DND-41 (cell line): ENCODE measurements around the gene HDAC6.
"Not testable (repeated sequence)": the region's sequence is repeated elsewhere in the genome, so short reads cannot be mapped to it uniquely, and the experiment has no call there.

Experiments
- ATAC-seq: fragments of 200-7000 bp; cut with Tn5 transposase; 3 replicates; pipeline ENCODE4 v1.9.1; 2021; ENCODE audit warnings: low read depth; ENCODE audit not compliant: insufficient read depth
- DNase-seq: peaks from one replicate; pipeline ENCODE4 v3.0.0-alpha.2; 2020
- H2AFZ ChIP-seq: 2 replicates; pipeline ENCODE4 v1.6.0; 2012; ENCODE audit warnings: low read depth, low read length
- H3K27ac ChIP-seq: 2 replicates; pipeline ENCODE4 v1.5.1; 2012; ENCODE audit warnings: low read length, inconsistent platforms
- H3K27me3 ChIP-seq: fragments of 200-600 bp; sonication (generic); 2 replicates; pipeline ENCODE4 v1.6.0; 2012; ENCODE audit warnings: low read length, mild to moderate bottlenecking, inconsistent platforms; ENCODE audit not compliant: insufficient read depth, poor library complexity
- H3K36me3 ChIP-seq: 2 replicates; pipeline ENCODE4 v1.5.1; 2012; ENCODE audit warnings: low read length, inconsistent platforms; ENCODE audit not compliant: insufficient read depth
- H3K4me1 ChIP-seq: 2 replicates; pipeline ENCODE4 v1.5.1; 2012; ENCODE audit warnings: mild to moderate bottlenecking, low read length; ENCODE audit not compliant: insufficient read depth
- H3K4me2 ChIP-seq: 2 replicates; pipeline ENCODE4 v1.6.0; 2012; ENCODE audit warnings: mild to moderate bottlenecking, moderate library complexity, low read length, inconsistent platforms; ENCODE audit not compliant: insufficient read depth
- H3K4me3 ChIP-seq, 2 experiments: fragments of 200-600 bp in 1 of 2; shearing (Covaris generic) in 1 of 2; 2 replicates each; pipeline ENCODE4 v1.5.1; 2012 to 2016; ENCODE audit warnings: inconsistent platforms in 2 of 2, low read length in 2 of 2, mild to moderate bottlenecking in 2 of 2, low read depth in 1 of 2, moderate library complexity in 1 of 2
- H3K79me2 ChIP-seq: 2 replicates; pipeline ENCODE4 v1.6.0; 2012; ENCODE audit warnings: low read length, inconsistent platforms; ENCODE audit not compliant: insufficient read depth
- H3K9ac ChIP-seq: 2 replicates; pipeline ENCODE4 v1.6.0; 2012; ENCODE audit warnings: low read depth, mild to moderate bottlenecking, inconsistent platforms, low read length, moderate library complexity
- H3K9me3 ChIP-seq: 2 replicates; pipeline ENCODE4 v1.5.1; 2012; ENCODE audit warnings: low read length, moderate library complexity, mild to moderate bottlenecking, inconsistent platforms; ENCODE audit not compliant: insufficient read depth, severe bottlenecking
- H4K20me1 ChIP-seq: 2 replicates; pipeline ENCODE4 v1.6.0; 2012; ENCODE audit warnings: low read length; ENCODE audit not compliant: insufficient read depth
- EZH2 ChIP-seq: IDR thresholded peaks from 3 replicates; pipeline ENCODE4 v1.6.1; 2012; ENCODE audit warnings: borderline replicate concordance, low read depth, mild to moderate bottlenecking, moderate library complexity, low read length, inconsistent platforms; ENCODE audit not compliant: severe bottlenecking
- TF ChIP-seq, protein P1 (sequence below): IDR thresholded peaks from 2 replicates; pipeline ENCODE4 v1.5.1; 2012; ENCODE audit warnings: borderline replicate concordance, low read length, moderate library complexity, mild to moderate bottlenecking; ENCODE audit not compliant: poor library complexity, severe bottlenecking; ENCODE audit errors: extremely low read depth

HDAC6 gene

GRCh38 chrX:48864210-48864609 lies 62.3 kb downstream of the HDAC6 start:
- no peak overlapping the region for H2AFZ ChIP-seq
- ATAC-seq: no peak
- no peak overlapping the region for H3K27ac ChIP-seq
- no peaks in the 10 kb centered on the region for H3K4me1 ChIP-seq
- no peaks in the 10 kb centered on the region for H3K79me2 ChIP-seq
- no peak overlapping the region for H3K4me2 ChIP-seq
- no peaks in the 10 kb centered on the region for H3K27me3 ChIP-seq
- H3K36me3 ChIP-seq: no peaks in the 10 kb centered on the region
- H3K4me3 ChIP-seq: no peak overlapping the region
- TF ChIP-seq EZH2: no peak
- TF ChIP-seq, protein P1, sequence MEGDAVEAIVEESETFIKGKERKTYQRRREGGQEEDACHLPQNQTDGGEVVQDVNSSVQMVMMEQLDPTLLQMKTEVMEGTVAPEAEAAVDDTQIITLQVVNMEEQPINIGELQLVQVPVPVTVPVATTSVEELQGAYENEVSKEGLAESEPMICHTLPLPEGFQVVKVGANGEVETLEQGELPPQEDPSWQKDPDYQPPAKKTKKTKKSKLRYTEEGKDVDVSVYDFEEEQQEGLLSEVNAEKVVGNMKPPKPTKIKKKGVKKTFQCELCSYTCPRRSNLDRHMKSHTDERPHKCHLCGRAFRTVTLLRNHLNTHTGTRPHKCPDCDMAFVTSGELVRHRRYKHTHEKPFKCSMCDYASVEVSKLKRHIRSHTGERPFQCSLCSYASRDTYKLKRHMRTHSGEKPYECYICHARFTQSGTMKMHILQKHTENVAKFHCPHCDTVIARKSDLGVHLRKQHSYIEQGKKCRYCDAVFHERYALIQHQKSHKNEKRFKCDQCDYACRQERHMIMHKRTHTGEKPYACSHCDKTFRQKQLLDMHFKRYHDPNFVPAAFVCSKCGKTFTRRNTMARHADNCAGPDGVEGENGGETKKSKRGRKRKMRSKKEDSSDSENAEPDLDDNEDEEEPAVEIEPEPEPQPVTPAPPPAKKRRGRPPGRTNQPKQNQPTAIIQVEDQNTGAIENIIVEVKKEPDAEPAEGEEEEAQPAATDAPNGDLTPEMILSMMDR: no peak
- no peak overlapping the region for H3K9ac ChIP-seq
- no peaks in the 10 kb centered on the region for H4K20me1 ChIP-seq
- no peak for DNase-seq
- H3K9me3 ChIP-seq: no peaks in the 10 kb centered on the region

DNA sequence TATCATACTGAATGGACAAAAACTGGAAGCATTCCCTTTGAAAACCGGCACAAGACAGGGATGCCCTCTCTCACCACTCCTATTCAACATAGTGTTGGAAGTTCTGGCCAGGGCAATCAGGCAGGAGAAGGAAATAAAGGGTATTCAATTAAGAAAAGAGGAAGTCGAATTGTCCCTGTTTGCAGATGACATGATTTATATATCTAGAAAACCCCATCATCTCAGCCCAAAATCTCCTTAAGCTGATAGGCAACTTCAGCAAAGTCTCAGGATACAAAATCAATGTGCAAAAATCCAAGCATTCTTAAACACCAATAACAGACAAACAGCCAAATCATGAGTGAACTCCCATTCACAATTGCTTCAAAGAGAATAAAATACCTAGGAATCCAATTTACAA lies 70.2 kb downstream of the HDAC6 start:
- not testable (repeated sequence) for H3K9ac ChIP-seq, H3K27me3 ChIP-seq, H3K79me2 ChIP-seq, ATAC-seq, H3K4me3 ChIP-seq, H4K20me1 ChIP-seq, H3K4me2 ChIP-seq, H3K9me3 ChIP-seq, H3K4me1 ChIP-seq, H3K27ac ChIP-seq, H3K36me3 ChIP-seq, H2AFZ ChIP-seq, DNase-seq
